HG03575 (cell line): Measurements from ENCODE around the gene PRKCG.
"Not testable (repeated sequence)": the region's sequence is repeated elsewhere in the genome, so short reads cannot be mapped to it uniquely, and the experiment has no call there.

Source experiments
- ATAC-seq: cut with Tn5 transposase; IDR thresholded peaks from one replicate; pipeline ENCODE4 v1.9.1; 2021; ENCODE audit not compliant: unreplicated experiment, insufficient number of reproducible peaks, low FRiP score; ENCODE audit errors: extremely low read depth

PRKCG gene

DNA sequence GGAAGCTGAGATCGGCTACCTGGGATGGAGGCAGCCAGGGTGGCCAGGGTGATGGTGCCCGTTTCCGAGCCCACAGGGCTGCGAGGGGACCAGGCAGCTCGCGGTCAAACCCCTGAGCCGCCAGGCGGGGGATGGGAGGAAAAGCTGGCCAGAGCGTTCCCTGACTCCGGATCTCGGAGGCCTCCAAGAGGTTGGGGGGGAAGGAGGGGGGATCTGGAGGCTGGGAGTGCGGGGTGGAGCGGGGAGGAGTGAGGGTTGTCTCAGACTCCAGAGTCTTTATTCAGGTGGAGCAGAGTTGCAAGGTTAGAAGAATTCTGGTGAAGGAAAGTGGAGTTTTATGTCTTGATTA, 28.1 kb downstream of the PRKCG start:
- no peak for ATAC-seq

DNA sequence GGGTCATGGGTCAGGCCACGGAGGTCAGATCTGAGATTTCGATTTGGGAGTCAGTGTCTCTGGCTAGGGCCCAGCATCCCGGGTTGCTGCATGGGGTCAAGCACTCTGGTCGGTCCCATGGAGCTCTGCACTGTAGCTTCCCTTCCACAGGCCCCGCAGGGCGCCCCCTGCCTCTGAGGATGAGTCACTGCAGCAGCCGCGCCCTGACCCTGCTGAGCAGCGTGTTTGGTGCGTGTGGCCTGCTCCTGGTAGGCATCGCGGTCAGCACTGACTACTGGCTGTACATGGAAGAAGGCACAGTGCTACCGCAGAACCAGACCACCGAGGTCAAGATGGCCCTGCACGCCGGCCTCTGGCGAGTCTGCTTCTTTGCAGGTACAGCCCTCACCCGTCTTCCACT, 30.7 kb downstream of the PRKCG start:
- ATAC-seq = no peak

DNA sequence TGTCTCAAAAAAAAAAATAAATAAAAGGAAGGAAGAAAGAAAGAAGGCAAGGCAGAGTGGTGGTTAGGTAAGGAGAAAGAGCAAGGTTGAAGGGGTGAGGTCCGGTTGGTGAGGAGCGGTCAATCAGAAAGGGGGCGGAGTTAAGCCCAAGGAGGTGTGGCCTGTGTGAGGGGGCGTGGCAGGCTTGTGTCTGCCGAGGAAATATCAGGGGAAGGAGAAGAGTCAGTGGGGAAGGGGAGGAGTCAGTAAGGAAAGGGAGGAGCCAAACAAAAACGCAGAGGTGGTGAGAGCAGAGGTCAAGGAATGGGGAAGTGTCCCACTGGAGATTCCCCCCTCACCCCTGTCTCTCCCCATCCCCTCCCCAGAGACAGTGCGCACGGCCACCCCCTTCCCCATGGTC, 33.0 kb downstream of the PRKCG start:
- ATAC-seq = no peak

DNA sequence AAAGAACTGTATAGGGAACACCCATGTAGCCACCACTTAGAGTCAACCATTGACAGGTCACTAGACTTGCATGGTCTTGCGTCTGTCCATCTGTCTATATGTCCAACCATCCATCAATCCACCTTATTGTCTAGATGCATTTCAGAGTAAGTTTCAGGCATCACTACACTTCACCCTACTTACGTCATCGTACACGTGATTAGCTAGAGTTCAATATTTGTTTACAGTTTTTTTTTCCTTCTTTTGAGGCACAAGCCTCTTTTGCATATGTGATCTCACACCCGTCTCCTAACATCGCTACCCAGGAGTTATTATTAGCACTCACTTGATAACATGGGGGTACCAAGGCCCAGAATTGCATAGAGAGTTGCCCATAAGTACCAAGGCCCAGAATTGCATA, 34.0 kb downstream of the PRKCG start:
- ATAC-seq = no peak

DNA sequence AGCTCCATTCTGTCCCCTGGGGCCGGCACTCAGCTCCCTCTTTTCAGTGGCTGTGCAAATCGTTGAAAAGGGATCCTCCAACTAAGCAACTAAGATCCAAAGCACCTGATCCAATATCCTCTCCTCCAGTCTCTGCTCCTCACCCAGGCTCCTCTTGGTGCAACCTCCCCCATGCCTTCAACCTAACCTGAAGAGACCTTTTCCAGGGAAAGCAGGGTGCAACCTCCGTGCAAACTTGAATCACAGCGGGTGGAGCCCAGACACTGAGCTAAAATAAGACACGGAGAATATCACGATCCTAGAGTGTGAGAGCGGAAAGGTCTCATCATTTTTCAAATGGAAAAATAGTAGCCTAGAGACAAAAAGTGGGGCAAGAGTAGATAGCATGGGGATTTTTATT, 35.4 kb downstream of the PRKCG start:
- ATAC-seq = no peak

DNA sequence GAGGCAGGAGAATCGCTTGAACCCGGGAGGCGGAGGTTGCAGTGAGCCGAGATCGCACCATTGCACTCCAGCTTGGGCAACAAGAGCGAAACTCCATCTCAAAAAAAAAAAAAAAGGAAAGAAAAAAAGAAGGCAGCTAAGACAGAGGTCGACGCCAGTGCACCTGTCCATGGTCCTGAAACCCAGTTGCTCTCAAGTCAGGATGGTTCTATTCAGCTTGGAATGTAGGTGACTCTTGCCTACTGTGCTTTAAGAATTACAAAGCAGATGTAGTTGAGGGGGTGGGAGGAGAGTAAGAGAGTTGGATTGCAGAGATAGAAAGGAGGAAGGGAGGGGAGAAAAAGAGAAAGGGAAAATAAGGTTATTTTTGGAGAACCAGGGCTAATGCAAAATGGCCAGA, 45.7 kb downstream of the PRKCG start:
- no peak for ATAC-seq

DNA sequence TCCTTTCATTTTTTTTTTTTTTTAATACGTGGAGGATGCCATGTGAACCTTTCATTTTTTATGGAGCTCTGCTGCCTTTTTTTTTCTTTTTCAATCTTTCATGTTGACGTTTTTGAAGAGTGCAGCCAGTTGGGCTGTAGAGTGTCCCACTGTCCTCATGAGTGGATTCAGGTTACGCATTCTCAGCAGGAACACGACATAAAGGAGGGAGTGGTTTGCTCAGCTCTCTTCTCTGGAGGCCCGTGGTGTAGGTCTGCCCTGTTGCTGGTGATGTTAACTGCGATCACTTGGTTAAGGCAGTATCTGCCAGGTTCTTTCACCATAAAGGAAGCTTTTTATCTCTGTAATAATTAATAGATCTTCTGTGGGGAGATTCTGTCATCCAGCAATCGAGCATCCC, 54.0 kb downstream of the PRKCG start:
- ATAC-seq = no peak

DNA sequence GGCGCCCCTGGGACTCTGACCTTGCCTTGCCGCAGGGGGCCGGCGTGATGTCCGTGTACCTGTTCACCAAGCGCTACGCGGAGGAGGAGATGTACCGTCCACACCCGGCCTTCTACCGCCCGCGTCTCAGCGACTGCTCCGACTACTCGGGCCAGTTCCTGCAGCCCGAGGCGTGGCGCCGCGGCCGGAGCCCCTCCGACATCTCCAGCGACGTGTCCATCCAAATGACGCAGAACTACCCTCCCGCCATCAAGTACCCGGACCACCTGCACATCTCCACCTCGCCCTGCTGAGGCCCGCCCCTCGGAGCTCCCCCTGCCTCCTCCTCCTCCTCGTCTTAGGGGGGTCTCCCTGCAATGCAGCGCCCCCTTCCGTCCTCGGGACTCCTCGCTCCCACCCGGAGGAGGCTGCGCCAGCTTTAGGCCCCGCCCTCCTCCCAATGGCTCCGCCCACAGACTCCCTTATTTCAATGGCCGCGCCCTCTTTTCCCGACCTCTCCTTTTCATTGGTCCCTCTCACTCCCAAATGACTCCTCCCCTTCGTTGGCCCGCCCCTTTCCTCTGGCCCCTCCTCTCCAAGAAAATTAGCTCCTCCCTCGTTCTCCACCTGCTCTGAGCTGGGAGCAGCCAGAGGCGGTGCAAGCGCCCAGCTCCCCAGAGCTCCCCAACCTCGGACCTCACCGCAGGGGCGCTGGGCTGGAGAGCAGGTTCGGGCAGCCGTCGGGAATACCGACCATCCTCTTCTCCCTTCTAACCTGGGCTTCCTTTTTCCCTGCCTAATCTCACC, 60.2 kb downstream of the PRKCG start:
- no peak for ATAC-seq

DNA sequence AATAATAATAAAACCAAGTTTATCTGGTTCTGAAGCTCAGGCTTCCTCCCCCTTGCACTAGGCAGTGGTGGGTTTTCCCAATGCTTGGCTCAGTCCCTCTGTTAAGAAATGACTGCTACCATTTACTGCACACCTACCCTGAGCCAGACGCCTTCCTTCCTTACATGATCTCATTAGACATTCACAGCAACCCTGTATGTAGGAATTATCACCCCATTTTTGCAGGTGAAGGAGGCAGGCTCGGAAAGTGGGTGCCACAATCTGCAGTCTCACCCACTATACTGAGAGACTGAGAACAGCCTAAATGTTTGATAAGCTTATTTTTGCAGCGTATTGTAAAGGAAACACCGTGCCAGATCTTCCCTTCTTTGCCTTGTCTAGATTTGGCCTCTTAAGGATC, 62.4 kb downstream of the PRKCG start:
- ATAC-seq = no peak

DNA sequence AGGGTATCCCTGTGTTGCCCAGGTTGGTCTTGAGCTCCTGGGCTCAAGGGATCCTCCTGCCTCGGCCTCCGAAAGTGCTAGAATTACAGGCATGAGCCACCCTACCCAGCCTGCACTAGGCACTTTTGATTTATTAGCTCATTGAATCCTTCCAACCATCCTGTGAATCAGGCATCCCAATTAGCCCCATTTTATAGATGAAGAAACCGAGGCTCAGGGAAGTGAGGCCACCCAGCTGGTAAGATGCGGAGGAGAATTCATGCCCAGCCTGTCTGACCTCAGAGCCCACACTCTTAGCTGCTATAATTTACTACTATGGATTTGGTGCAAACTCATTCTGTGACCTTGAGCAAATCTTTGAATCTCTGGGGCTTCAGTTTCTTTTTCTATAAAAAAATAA, 62.9 kb downstream of the PRKCG start:
- no peak for ATAC-seq

DNA sequence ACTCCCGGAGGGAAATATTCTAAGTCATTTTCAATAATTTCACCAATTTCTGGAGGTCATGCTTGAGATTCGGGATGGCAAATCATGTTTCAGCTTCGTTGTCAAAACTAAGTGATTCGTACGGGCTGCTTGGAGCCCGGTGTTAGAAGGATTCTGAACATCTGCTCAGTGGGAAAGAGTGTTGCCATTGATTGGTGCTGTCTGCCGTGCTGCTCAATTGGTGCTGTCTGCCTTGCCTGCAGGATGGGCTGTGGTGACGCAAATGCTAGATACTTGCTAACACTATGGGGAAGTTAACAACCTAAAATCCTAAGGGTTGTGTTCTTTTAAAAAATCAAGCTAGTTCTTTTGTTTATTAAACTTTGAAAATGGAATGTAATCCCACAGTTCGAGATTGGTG, 63.4 kb downstream of the PRKCG start:
- no peak for ATAC-seq

DNA sequence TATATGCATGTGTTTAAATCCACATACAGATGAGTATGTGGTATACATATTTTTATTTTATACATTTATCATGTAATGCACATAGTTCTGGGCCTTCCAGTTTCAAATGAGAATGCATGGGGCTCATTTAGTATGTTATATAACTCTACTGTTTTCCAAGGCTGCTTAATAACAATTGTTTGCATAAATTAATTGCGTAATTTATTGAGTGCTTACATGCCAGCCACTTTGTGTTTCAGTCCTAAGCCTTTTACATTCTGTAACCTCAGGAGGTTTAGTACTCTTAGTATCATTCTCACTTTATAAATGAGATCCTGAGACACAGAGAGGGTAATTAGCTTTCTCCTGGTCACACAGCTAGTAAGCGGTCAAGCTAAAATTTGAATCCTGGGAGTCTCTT, 64.0 kb downstream of the PRKCG start:
- ATAC-seq = no peak

DNA sequence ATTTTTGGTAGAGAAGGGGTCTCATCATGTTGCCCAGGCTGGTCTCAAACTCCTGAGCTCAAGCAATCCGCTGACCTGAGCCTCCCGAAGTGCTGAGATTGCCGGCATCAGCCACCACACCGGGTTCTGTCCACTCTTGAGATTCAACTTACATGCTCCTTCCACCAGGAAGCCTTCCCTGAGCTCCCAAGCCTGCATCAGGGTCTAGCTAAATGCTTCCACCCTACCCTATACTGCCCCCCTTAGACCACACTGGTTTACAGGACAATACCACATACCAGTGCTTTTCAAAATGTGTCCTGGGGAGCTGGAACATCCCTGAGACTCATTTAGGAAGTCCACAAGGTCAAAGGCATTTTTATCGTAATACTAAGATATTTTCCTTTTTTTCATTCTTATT, 65.6 kb downstream of the PRKCG start:
- no peak for ATAC-seq

DNA sequence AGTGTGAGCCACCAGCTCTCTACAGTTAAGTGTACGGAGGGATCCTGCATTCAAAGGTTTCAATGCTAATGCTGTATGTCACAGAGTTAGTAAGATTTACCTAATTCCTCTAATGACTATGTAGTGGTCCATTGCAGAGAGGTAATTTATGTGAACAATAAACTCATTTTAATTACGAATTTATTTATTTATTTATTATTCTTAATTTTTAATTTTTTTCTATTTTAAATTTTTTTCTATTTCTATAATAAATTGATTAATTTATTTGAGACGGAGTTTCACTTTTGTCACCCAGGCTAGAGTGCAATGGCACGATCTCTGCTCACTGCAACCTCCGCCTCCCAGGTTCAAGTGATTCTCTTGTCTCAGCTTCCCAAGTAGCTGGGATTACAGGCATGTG, 66.6 kb downstream of the PRKCG start:
- not testable (repeated sequence) for ATAC-seq

DNA sequence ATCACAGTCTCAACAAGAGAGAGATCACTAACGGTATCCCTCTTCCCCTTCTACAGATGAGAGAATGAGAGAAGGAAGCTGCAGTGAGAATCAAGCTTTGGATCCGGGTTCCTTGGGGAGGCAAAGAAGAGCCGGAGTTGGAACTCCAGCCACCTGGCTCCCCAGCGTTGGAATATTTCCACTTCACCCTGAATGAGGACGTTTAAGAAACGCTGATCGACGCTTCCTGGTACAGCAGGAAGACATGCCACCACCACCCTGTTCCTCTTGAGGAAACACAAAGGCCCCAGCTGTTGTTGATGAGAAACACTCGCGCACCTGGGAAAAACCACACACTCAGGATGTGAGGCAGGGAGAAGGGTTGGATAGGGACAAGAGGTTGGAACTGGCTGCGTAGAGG, 69.4 kb downstream of the PRKCG start:
- no peak for ATAC-seq

DNA sequence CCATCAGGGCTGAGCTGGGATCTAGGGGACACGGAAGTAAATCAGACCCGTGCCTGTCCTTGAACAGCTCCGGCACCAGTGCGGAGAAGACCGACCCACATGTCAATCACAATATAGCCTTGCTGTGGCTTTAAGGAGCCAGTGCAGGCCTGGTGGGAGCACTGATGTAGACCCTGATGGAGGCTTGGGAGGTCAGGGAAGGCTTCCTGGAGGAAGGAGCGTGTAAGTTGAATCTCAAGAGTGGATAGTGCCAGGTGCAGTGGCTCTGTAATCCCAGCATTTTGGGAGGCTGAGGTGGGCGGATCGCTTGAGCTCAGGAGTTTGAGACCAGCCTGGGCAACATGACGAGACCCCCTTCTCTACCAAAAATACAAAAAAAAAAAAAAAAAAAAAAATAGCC, 70.0 kb downstream of the PRKCG start:
- no peak for ATAC-seq

DNA sequence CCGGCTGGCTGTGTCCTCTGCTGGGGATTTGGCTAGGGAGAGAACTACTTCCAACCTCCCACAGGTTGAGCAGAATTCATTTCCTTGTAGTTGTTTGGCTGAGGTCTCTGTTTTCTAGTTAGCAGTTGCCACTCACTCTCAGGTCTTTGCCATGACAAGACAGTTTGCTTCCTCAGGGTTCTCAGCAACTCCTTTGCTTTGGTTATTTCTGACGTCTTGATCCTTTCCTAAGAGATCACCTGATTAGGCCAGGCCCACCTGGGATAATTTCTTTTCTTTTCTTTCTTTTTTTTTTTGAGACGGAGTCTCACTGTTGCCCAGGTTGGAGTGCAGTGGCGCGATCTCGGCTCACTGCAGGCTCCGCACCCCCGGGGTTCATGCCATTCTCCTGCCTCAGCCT, 71.4 kb downstream of the PRKCG start:
- ATAC-seq = no peak
